Measurements from ENCODE around the gene LYPLAL1. TPM values are rescaled to one million over a fixed set of nuclear protein-coding genes. Genes with fewer than 3 reads are reported as not detected.

The LYPLAL1 gene
- total RNA-seq, 1 experiment from 2014 or later = 21.3 TPM

GRCh38 chr1:219235903-219236481 is 62.3 kb downstream of the LYPLAL1 start:
- Histone ChIP-seq H3K27ac (ENCODE audit: low read length) (no peak overlapping the region), H3K4me3 (ENCODE audit: low read length) (no peak overlapping the region), H3K79me2 (ENCODE audit: low read length) (no peaks in the 10 kb centered on the region), H3F3A (ENCODE audit: low read length, unreplicated experiment) (no peaks in the 10 kb centered on the region), H3K27me3 (ENCODE audit: low read length) (no peaks in the 10 kb centered on the region), H3K9ac (ENCODE audit: low read length) (no peak overlapping the region), H3K9me3 (ENCODE audit: low read length) (no peaks in the 10 kb centered on the region), H3K9me2 (replicated peaks; ENCODE audit: low read length) (no peaks in the 10 kb centered on the region), H3K4me2 (ENCODE audit: low read length) (no peak overlapping the region), H3K4me1 (ENCODE audit: insufficient read depth, low read length) (no peaks in the 10 kb centered on the region), H4K20me1 (ENCODE audit: low read length) (no peaks in the 10 kb centered on the region), H2AFZ (ENCODE audit: low read length) (no peak overlapping the region), H3K36me3 (ENCODE audit: low read depth, low read length) (no peaks in the 10 kb centered on the region)
- POLR2A ChIA-PET (ENCODE audit: unreplicated experiment) = no interaction called here
- TF ChIP-seq, protein P1, sequence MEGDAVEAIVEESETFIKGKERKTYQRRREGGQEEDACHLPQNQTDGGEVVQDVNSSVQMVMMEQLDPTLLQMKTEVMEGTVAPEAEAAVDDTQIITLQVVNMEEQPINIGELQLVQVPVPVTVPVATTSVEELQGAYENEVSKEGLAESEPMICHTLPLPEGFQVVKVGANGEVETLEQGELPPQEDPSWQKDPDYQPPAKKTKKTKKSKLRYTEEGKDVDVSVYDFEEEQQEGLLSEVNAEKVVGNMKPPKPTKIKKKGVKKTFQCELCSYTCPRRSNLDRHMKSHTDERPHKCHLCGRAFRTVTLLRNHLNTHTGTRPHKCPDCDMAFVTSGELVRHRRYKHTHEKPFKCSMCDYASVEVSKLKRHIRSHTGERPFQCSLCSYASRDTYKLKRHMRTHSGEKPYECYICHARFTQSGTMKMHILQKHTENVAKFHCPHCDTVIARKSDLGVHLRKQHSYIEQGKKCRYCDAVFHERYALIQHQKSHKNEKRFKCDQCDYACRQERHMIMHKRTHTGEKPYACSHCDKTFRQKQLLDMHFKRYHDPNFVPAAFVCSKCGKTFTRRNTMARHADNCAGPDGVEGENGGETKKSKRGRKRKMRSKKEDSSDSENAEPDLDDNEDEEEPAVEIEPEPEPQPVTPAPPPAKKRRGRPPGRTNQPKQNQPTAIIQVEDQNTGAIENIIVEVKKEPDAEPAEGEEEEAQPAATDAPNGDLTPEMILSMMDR (conservative IDR thresholded peaks at IDR 0.05; ENCODE audit: low read depth, low read length) = no peak
- TF ChIP-seq EZH2 (IDR thresholded peaks at IDR 0.05; ENCODE audit: low read length, unreplicated experiment) (no peak), EZH2phosphoT487 (IDR thresholded peaks at IDR 0.05; ENCODE audit: borderline replicate concordance, low read length) (no peak)
- DNase-seq (no peak), ATAC-seq (no peak)
- intact Hi-C loops (cut with micrococcal nuclease) = no loop called here
- no TSS peak for BruUV-seq (replicated peaks)
- CTCF ChIA-PET = no interaction called here

- BruUV-seq (replicated peaks) = no TSS peak
- H3K4me2 ChIP-seq (ENCODE audit: low read length) = no peak overlapping the region
- CTCF ChIA-PET = no interaction called here
These were observed 63.4 kb downstream of the LYPLAL1 start for GRCh38 chr1:219236933-219237610.

More at GRCh38 chr1:219236933-219237610, 63.4 kb downstream of the LYPLAL1 start:
- Histone ChIP-seq H3F3A (ENCODE audit: low read length, unreplicated experiment) (no peaks in the 10 kb centered on the region), H3K36me3 (ENCODE audit: low read depth, low read length) (no peaks in the 10 kb centered on the region), H3K27ac (ENCODE audit: low read length) (no peak overlapping the region), H3K79me2 (ENCODE audit: low read length) (no peaks in the 10 kb centered on the region), H3K9ac (ENCODE audit: low read length) (no peak overlapping the region), H3K27me3 (ENCODE audit: low read length) (no peaks in the 10 kb centered on the region), H3K9me2 (replicated peaks; ENCODE audit: low read length) (no peaks in the 10 kb centered on the region), H3K4me1 (ENCODE audit: insufficient read depth, low read length) (no peaks in the 10 kb centered on the region), H2AFZ (ENCODE audit: low read length) (no peak overlapping the region), H3K9me3 (ENCODE audit: low read length) (no peaks in the 10 kb centered on the region), H4K20me1 (ENCODE audit: low read length) (no peaks in the 10 kb centered on the region), H3K4me3 (ENCODE audit: low read length) (no peak overlapping the region)
- DNase-seq = no peak
- TF ChIP-seq EZH2phosphoT487 (IDR thresholded peaks at IDR 0.05; ENCODE audit: borderline replicate concordance, low read length) (no peak), EZH2 (IDR thresholded peaks at IDR 0.05; ENCODE audit: low read length, unreplicated experiment) (no peak)
- TF ChIP-seq, protein P1 (conservative IDR thresholded peaks at IDR 0.05; ENCODE audit: low read depth, low read length) = no peak
- POLR2A ChIA-PET (ENCODE audit: unreplicated experiment) = interaction anchor here (0.7 kb wide), 1 partner anchor 511 kb away, joined by 10 read pairs; no protein-coding TSS in a partner anchor
- intact Hi-C loops (cut with micrococcal nuclease) = no loop called here
- no peak for ATAC-seq

Data from PC-3 (cell line).